Gastrocnemius medialis (tissue), 4 donors: ENCODE measurements around the gene KCNV2.

Source experiments
- POLR2A ChIP-seq, 2 donors: fragments of 450-650 bp; IDR thresholded peaks; one replicate each; pipeline ENCODE4 v1.6.1; 2017; ENCODE audit warnings: antibody characterized with exemption in 2 of 2, mild to moderate bottlenecking in 2 of 2, moderate library complexity in 2 of 2
- TF ChIP-seq, protein P1 (sequence below), 5 experiments: fragments of 450-650 bp in 3 of 5; fragments of 200-600 bp in 2 of 5; sonication (generic) in 2 of 5; IDR thresholded peaks in 4 of 5; conservative IDR thresholded peaks in 1 of 5; 1 replicate in 4 of 5; 2 replicates in 1 of 5; pipeline ENCODE4 v1.5.1; 2016 to 2019; ENCODE audit warnings: antibody characterized with exemption in 5 of 5, mild to moderate bottlenecking in 3 of 5, moderate library complexity in 3 of 5

- TF ChIP-seq, protein P1, sequence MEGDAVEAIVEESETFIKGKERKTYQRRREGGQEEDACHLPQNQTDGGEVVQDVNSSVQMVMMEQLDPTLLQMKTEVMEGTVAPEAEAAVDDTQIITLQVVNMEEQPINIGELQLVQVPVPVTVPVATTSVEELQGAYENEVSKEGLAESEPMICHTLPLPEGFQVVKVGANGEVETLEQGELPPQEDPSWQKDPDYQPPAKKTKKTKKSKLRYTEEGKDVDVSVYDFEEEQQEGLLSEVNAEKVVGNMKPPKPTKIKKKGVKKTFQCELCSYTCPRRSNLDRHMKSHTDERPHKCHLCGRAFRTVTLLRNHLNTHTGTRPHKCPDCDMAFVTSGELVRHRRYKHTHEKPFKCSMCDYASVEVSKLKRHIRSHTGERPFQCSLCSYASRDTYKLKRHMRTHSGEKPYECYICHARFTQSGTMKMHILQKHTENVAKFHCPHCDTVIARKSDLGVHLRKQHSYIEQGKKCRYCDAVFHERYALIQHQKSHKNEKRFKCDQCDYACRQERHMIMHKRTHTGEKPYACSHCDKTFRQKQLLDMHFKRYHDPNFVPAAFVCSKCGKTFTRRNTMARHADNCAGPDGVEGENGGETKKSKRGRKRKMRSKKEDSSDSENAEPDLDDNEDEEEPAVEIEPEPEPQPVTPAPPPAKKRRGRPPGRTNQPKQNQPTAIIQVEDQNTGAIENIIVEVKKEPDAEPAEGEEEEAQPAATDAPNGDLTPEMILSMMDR (IDR thresholded peaks at IDR 0.05 in 4 of 5, conservative IDR thresholded peaks at IDR 0.05 in 1 of 5) = no peak
- TF ChIP-seq POLR2A (IDR thresholded peaks at IDR 0.05) = no peak
Observed at GRCh38 chr9:2693056-2693455, 24.3 kb upstream of the KCNV2 start.
